Left ventricle myocardium inferior (tissue), 1 donor: ENCODE data around the gene RAB1B. TPM values are rescaled to one million over a fixed set of nuclear protein-coding genes. Genes with fewer than 3 reads are reported as not detected.

Source experiments
- DNase-seq: peaks from one replicate; pipeline ENCODE4 v3.0.0-alpha.2; 2020
- H3K27ac ChIP-seq: fragments of 200-600 bp; replicated peaks from 2 replicates; pipeline ENCODE4 v1.8.0; 2021
- H3K27me3 ChIP-seq: fragments of 200-600 bp; 2 replicates; pipeline ENCODE4 v1.8.0; 2021; ENCODE audit warnings: low read depth
- H3K36me3 ChIP-seq: fragments of 200-600 bp; 2 replicates; pipeline ENCODE4 v1.8.0; 2021
- H3K4me1 ChIP-seq: fragments of 200-600 bp; 2 replicates; pipeline ENCODE4 v1.8.0; 2021
- H3K4me3 ChIP-seq: fragments of 200-600 bp; 2 replicates; pipeline ENCODE4 v1.8.0; 2021; ENCODE audit warnings: mild to moderate bottlenecking, moderate library complexity
- H3K9me3 ChIP-seq: fragments of 200-600 bp; replicated peaks from 2 replicates; pipeline ENCODE4 v1.8.0; 2021
- intact Hi-C: fragments of 100-400 bp; cut with micrococcal nuclease; formaldehyde crosslinking; loops from one replicate; pipeline ENCODE4 v1.11.0; 2022
- long read RNA-seq: library from polyadenylated mRNA; unstranded; transcript quantifications from one replicate; pipeline ENCODE4 v2.0.0, GENCODE V29; 2021
- total RNA-seq: library from RNA; stranded (reverse); fragmentation: NEBNext Ultra II Directional; extraction: Animal tissue kit (Norgen Biotek cat#: 25700); gene quantifications from one replicate; pipeline ENCODE4 v1.2.1, GENCODE V29; 2021
- TF ChIP-seq, protein P1 (sequence below): fragments of 200-600 bp; IDR thresholded peaks from 2 replicates; pipeline ENCODE4 v1.8.0; 2021; ENCODE audit warnings: antibody characterized with exemption, mild to moderate bottlenecking, borderline replicate concordance
- donor health status: DM: no; HTN: yes; CAD: no; lungs with severe emphysema.

The RAB1B gene
- total RNA-seq: 116 TPM
- long read RNA-seq, transcript RAB1B-201 (6 exons, 2,007 nt): major isoform, 150 of 179 reads
- long read RNA-seq, partial matches to known transcripts: 20 of 179 reads
- long read RNA-seq, other reads (novel, unspliced or antisense): 7 of 179 reads

GRCh38 chr11:66268244-66268951 is at the start of gene RAB1B:
Gene RAB1B, plus strand, starts transcription at chr11:66268639. Its CDS starts 41 bp downstream, at chr11:66268680.
- H3K27me3 ChIP-seq: no peaks in the 10 kb centered on the region
- H3K4me1 ChIP-seq: peaks cover 49% of the 10 kb centered on the region
- DNase-seq: peak; percentile 100
- H3K36me3 ChIP-seq: peaks cover 38% of the 10 kb centered on the region
- no peaks in the 10 kb centered on the region for H3K9me3 ChIP-seq
- intact Hi-C loops: no loop called here
- H3K27ac ChIP-seq: peak within 1 kb of the TSS; percentile 98
- TF ChIP-seq, protein P1, sequence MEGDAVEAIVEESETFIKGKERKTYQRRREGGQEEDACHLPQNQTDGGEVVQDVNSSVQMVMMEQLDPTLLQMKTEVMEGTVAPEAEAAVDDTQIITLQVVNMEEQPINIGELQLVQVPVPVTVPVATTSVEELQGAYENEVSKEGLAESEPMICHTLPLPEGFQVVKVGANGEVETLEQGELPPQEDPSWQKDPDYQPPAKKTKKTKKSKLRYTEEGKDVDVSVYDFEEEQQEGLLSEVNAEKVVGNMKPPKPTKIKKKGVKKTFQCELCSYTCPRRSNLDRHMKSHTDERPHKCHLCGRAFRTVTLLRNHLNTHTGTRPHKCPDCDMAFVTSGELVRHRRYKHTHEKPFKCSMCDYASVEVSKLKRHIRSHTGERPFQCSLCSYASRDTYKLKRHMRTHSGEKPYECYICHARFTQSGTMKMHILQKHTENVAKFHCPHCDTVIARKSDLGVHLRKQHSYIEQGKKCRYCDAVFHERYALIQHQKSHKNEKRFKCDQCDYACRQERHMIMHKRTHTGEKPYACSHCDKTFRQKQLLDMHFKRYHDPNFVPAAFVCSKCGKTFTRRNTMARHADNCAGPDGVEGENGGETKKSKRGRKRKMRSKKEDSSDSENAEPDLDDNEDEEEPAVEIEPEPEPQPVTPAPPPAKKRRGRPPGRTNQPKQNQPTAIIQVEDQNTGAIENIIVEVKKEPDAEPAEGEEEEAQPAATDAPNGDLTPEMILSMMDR: no peak
- H3K4me3 ChIP-seq: peak within 1 kb of the TSS; percentile 90

GRCh38 chr11:66218846-66219620 is 49.4 kb upstream of the RAB1B start:
- Histone ChIP-seq H3K4me3 (no peak overlapping the region), H3K36me3 (peaks cover 62% of the 10 kb centered on the region), H3K4me1 (no peaks in the 10 kb centered on the region), H3K9me3 (no peaks in the 10 kb centered on the region), H3K27ac (no peak overlapping the region), H3K27me3 (no peaks in the 10 kb centered on the region)
- TF ChIP-seq, protein P1: no peak
- no peak for DNase-seq
- intact Hi-C loops: no loop called here

GRCh38 chr11:66219846-66220565 is 48.4 kb upstream of the RAB1B start:
- intact Hi-C loops: no loop called here
- Histone ChIP-seq H3K4me3 (no peak overlapping the region), H3K4me1 (no peaks in the 10 kb centered on the region), H3K27ac (no peak overlapping the region), H3K27me3 (no peaks in the 10 kb centered on the region), H3K9me3 (no peaks in the 10 kb centered on the region), H3K36me3 (peaks cover 64% of the 10 kb centered on the region)
- TF ChIP-seq, protein P1: no peak
- DNase-seq: no peak

DNA sequence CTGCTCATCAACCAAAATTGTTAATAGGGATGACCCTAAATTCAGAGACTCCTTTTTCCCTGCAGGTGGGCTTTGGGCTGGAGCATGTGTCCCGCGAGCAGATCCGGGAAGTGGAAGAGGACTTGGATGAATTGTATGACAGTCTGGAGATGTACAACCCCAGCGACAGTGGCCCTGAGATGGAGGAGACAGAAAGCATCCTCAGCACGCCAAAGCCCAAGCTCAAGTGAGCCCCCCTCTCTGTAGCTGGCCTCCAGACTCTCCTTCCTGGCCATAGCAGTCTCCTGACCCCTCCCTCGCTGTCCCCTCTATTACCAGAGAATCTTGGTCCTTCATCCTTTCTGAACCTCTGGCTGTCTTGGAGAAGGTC is 47.9 kb upstream of the RAB1B start:
- TF ChIP-seq, protein P1: no peak
- no peaks in the 10 kb centered on the region for H3K27me3 ChIP-seq
- no peak for DNase-seq
- H3K36me3 ChIP-seq: peaks cover 61% of the 10 kb centered on the region
- H3K9me3 ChIP-seq: no peaks in the 10 kb centered on the region
- H3K4me3 ChIP-seq: no peak overlapping the region
- H3K4me1 ChIP-seq: no peaks in the 10 kb centered on the region
- intact Hi-C loops: no loop called here
- H3K27ac ChIP-seq: no peak overlapping the region

GRCh38 chr11:66221012-66221411 is 47.4 kb upstream of the RAB1B start:
- Histone ChIP-seq H3K4me3 (no peak overlapping the region), H3K9me3 (no peaks in the 10 kb centered on the region), H3K27ac (no peak overlapping the region), H3K27me3 (no peaks in the 10 kb centered on the region), H3K4me1 (no peaks in the 10 kb centered on the region), H3K36me3 (peaks cover 58% of the 10 kb centered on the region)
- TF ChIP-seq, protein P1: no peak
- intact Hi-C loops: no loop called here
- DNase-seq: no peak
